C4-2B (cell line): ENCODE data around the gene GAR1.

Source experiments
- ZFX ChIP-seq: fragments of 450-650 bp; IDR thresholded peaks from 2 replicates; pipeline ENCODE4 v1.6.1; 2017
- TF ChIP-seq, protein P1 (sequence below): fragments of 450-650 bp; conservative IDR thresholded peaks from 2 replicates; pipeline ENCODE4 v1.5.1; 2017; ENCODE audit warnings: mild to moderate bottlenecking

DNA sequence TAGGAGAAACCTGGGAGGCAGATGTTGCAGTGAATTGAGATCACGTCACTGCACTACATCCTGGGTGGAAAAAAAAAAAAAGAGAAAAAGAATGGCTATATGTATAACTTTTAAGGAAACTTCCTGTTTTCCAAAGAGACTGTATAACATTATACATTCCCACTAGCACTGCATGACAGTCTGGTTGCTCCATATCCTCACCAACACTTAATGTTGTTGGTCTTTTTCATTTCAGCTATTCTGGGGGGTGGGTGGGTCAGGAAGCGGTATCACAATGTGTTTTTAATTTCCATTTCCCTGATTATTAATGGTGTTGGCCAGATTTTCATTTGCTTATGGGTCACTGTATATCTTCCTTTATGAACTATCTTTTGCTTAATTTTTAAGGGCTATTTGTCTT is 45.7 kb downstream of the GAR1 start:
- TF ChIP-seq, protein P1, sequence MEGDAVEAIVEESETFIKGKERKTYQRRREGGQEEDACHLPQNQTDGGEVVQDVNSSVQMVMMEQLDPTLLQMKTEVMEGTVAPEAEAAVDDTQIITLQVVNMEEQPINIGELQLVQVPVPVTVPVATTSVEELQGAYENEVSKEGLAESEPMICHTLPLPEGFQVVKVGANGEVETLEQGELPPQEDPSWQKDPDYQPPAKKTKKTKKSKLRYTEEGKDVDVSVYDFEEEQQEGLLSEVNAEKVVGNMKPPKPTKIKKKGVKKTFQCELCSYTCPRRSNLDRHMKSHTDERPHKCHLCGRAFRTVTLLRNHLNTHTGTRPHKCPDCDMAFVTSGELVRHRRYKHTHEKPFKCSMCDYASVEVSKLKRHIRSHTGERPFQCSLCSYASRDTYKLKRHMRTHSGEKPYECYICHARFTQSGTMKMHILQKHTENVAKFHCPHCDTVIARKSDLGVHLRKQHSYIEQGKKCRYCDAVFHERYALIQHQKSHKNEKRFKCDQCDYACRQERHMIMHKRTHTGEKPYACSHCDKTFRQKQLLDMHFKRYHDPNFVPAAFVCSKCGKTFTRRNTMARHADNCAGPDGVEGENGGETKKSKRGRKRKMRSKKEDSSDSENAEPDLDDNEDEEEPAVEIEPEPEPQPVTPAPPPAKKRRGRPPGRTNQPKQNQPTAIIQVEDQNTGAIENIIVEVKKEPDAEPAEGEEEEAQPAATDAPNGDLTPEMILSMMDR = no peak
- TF ChIP-seq ZFX = no peak
